T-helper 22 cell (primary cell): ENCODE data around the gene CCNF.
"Not testable (repeated sequence)": the region's sequence is repeated elsewhere in the genome, so short reads cannot be mapped to it uniquely, and the experiment has no call there.

Experiments used
- DNase-seq: peaks from one replicate; pipeline ENCODE4 v3.0.0-alpha.2; 2020; ENCODE audit warnings: low read depth

Gene CCNF

GRCh38 chr16:2471653-2472487 lies 42.6 kb downstream of the CCNF start:
- no peak for DNase-seq

GRCh38 chr16:2472488-2472864 lies 43.2 kb downstream of the CCNF start:
- DNase-seq: no peak

GRCh38 chr16:2472885-2473445 lies 43.7 kb downstream of the CCNF start:
- no peak for DNase-seq

- no peak for DNase-seq
Measured at GRCh38 chr16:2473446-2473926, 44.2 kb downstream of the CCNF start.

- peak; percentile 36 for DNase-seq
Measured at GRCh38 chr16:2473999-2474876, 45.0 kb downstream of the CCNF start.

GRCh38 chr16:2474877-2475412 lies 45.7 kb downstream of the CCNF start, which contains the start of gene TBC1D24:
TBC1D24 (plus strand) TSS chr16:2475127; CDS start chr16:2496149, 21,022 bp downstream.
- DNase-seq: peak; percentile 56

- DNase-seq: no peak
Measured at GRCh38 chr16:2475413-2476344, 46.4 kb downstream of the CCNF start.

- no peak for DNase-seq
Measured at GRCh38 chr16:2476345-2476720, 47.1 kb downstream of the CCNF start.

- DNase-seq: no peak
Measured at GRCh38 chr16:2476741-2477140, 47.5 kb downstream of the CCNF start.

GRCh38 chr16:2477327-2477726 lies 48.1 kb downstream of the CCNF start:
- no peak for DNase-seq

- DNase-seq: no peak
Measured at GRCh38 chr16:2478279-2478678, 49.0 kb downstream of the CCNF start.

GRCh38 chr16:2479996-2480395 lies 50.7 kb downstream of the CCNF start:
- DNase-seq: not testable (repeated sequence)

GRCh38 chr16:2480948-2481347 lies 51.7 kb downstream of the CCNF start:
- DNase-seq: no peak

- no peak for DNase-seq
Measured at GRCh38 chr16:2481676-2482075, 52.4 kb downstream of the CCNF start.

- no peak for DNase-seq
Measured at GRCh38 chr16:2482249-2482648, 53.0 kb downstream of the CCNF start.

- DNase-seq: no peak
Measured at GRCh38 chr16:2482708-2483534, 53.7 kb downstream of the CCNF start.

GRCh38 chr16:2483939-2484897 lies 55.0 kb downstream of the CCNF start:
- no peak for DNase-seq

GRCh38 chr16:2484898-2485508 lies 55.8 kb downstream of the CCNF start:
- no peak for DNase-seq
